ENCODE results near the gene CCDC141.

DNA sequence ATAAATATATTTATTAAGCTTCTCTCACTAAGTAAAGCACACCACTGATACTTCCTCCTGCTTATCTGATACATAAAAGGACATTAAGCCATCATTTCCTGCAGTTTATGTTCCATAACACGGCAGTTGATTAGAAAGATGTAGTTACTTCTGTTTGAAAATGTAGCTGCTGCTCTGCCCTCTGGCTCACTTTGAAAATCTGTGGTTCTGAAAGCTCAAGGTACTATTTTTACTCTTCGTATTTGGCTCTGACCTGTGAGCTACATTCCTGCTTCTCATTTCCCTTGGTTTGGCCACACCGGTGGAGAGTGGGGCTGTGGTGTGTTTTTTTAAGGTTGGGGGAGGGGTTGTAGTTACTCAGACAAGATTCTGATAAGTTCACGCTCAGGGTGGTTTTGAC is 229.9 kb downstream of the CCDC141 start:
- TF ChIP-seq, protein P1, sequence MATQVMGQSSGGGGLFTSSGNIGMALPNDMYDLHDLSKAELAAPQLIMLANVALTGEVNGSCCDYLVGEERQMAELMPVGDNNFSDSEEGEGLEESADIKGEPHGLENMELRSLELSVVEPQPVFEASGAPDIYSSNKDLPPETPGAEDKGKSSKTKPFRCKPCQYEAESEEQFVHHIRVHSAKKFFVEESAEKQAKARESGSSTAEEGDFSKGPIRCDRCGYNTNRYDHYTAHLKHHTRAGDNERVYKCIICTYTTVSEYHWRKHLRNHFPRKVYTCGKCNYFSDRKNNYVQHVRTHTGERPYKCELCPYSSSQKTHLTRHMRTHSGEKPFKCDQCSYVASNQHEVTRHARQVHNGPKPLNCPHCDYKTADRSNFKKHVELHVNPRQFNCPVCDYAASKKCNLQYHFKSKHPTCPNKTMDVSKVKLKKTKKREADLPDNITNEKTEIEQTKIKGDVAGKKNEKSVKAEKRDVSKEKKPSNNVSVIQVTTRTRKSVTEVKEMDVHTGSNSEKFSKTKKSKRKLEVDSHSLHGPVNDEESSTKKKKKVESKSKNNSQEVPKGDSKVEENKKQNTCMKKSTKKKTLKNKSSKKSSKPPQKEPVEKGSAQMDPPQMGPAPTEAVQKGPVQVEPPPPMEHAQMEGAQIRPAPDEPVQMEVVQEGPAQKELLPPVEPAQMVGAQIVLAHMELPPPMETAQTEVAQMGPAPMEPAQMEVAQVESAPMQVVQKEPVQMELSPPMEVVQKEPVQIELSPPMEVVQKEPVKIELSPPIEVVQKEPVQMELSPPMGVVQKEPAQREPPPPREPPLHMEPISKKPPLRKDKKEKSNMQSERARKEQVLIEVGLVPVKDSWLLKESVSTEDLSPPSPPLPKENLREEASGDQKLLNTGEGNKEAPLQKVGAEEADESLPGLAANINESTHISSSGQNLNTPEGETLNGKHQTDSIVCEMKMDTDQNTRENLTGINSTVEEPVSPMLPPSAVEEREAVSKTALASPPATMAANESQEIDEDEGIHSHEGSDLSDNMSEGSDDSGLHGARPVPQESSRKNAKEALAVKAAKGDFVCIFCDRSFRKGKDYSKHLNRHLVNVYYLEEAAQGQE (IDR thresholded peaks at IDR 0.05; ENCODE audit: insufficient read depth in 1 of 2, low read depth in 2 of 2, low read length in 2 of 2) = no peak
- TF ChIP-seq POLR2AphosphoS5 (IDR thresholded peaks at IDR 0.05; ENCODE audit: low read depth, low read length) (no peak), SIN3A (IDR thresholded peaks at IDR 0.05; ENCODE audit: borderline replicate concordance, insufficient read depth, low read length) (no peak)
